Measurements from ENCODE around the gene EXD1. TPM values are rescaled to one million over a fixed set of nuclear protein-coding genes. Genes with fewer than 3 reads are reported as not detected.

EXD1 gene
- total and polyA plus RNA-seq, 2 of the 13 experiments (the other 11 are each of a cell fraction or from before 2014, with no cell fraction given), result not detected

- Histone ChIP-seq H3K9me3 (ENCODE audit: low read length) (no peaks in the 10 kb centered on the region), H3K36me3 (replicated peaks in 1 of 2; ENCODE audit: control insufficient read depth in 1 of 2, insufficient read depth in 2 of 2, low read length in 2 of 2) (peaks cover 7 to 18% of the 10 kb centered on the region in 2 experiments; a peak in 4 of 5 replicates), H3K27me3 (ENCODE audit: control insufficient read depth in 1 of 2, insufficient read depth in 2 of 2, low read length in 2 of 2) (no peaks in the 10 kb centered on the region), H3K79me2 (ENCODE audit: insufficient read depth, low read length) (no peaks in the 10 kb centered on the region), H3K4me3 (replicated peaks in 1 of 3; ENCODE audit: insufficient read depth in 1 of 3, low read depth in 2 of 3, low read length in 3 of 3) (no peak overlapping the region), H4K20me1 (ENCODE audit: insufficient read depth, low read length) (no peaks in the 10 kb centered on the region), H3K4me1 (ENCODE audit: insufficient read depth, low read length) (peaks cover 60% of the 10 kb centered on the region), H2AFZ (ENCODE audit: low read length) (no peak overlapping the region), H3K4me2 (ENCODE audit: low read depth, low read length) (no peak overlapping the region), H3K27ac (ENCODE audit: extremely low read length, insufficient read depth, low read length) (peak overlapping the region; percentile 20), H3K9ac (ENCODE audit: insufficient read depth, low read depth, low read length) (no peak overlapping the region)
- ChIA-PET CTCF (ENCODE audit: low intra/inter-chr PET ratio, low total read pairs) (no interaction called here), POLR2A (no interaction called here)
- DNase-seq (ENCODE audit: low spot score), result peak; percentile 38
- WGBS (ENCODE audit: low lambda C conversion rate), result 52% methylated on average over 8 of the region's 8 CpGs
- intact Hi-C loops (cut with micrococcal nuclease; ENCODE audit: unreplicated experiment) (no loop called here), in situ Hi-C loops (cut with HindIII; ENCODE audit: extremely low pct_ligation_motif_present, low pct_unique_long_range_greater_than_20kb) (no loop called here)
- FAIRE-seq, result peak; percentile 76
- ATAC-seq, result no peak
- no TSS peak for BruUV-seq (replicated peaks)
- TF ChIP-seq CHD4 (IDR thresholded peaks at IDR 0.05; ENCODE audit: borderline replicate concordance, low read length) (0 out of 2 replicates have a peak, but pooled peaks have one; percentile 39), CEBPG (CRISPR knock-in tag; IDR thresholded peaks at IDR 0.05) (peak; percentile 37; the same call in 1 of the 2 replicates), HMGXB4 (CRISPR knock-in tag; IDR thresholded peaks at IDR 0.05; ENCODE audit: borderline replicate concordance in 1 of 2, low read depth in 1 of 2) (no peak), ZNF841 (CRISPR knock-in tag; IDR thresholded peaks at IDR 0.05; ENCODE audit: borderline replicate concordance) (no peak), PAXIP1 (CRISPR knock-in tag; conservative IDR thresholded peaks at IDR 0.05) (peak; percentile 50; the same call in 1 of the 2 replicates), ZNF503 (CRISPR knock-in tag; IDR thresholded peaks at IDR 0.05) (no peak), CCDC6 (CRISPR knock-in tag; IDR thresholded peaks at IDR 0.05) (no peak), HNF4G (IDR thresholded peaks at IDR 0.05; ENCODE audit: borderline replicate concordance, low read depth, low read length) (peak; percentile 22; the same call in 1 of the 2 replicates), HNF4G (CRISPR knock-in tag; IDR thresholded peaks at IDR 0.05; ENCODE audit: borderline replicate concordance, low read depth) (no peak), FOXP4 (CRISPR knock-in tag; IDR thresholded peaks at IDR 0.05) (peak; percentile 41), CEBPB (IDR thresholded peaks at IDR 0.05; ENCODE audit: borderline replicate concordance, low read depth, low read length) (peak; percentile 64), PPARG (CRISPR knock-in tag; conservative IDR thresholded peaks at IDR 0.05) (peak; percentile 62; the same call in 1 of the 2 replicates), HNF4A (CRISPR knock-in tag; IDR thresholded peaks at IDR 0.05) (peak; percentile 48), FOXP1 (IDR thresholded peaks at IDR 0.05) (no peak), FOXP1 (CRISPR knock-in tag; IDR thresholded peaks at IDR 0.05) (peak; percentile 43; the same call in 1 of the 2 replicates)
- TF ChIP-seq, protein P1, sequence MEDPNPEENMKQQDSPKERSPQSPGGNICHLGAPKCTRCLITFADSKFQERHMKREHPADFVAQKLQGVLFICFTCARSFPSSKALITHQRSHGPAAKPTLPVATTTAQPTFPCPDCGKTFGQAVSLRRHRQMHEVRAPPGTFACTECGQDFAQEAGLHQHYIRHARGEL (CRISPR knock-in tag; IDR thresholded peaks at IDR 0.05), result no peak
These were observed 32.0 kb upstream of the EXD1 start for GRCh38 chr15:41262571-41262970.

Data from HepG2 (cell line).